ENCODE measurements around the gene PIGU.

The PIGU gene

GRCh38 chr20:34637245-34638038 lies 39.5 kb downstream of the PIGU start:
- no peak overlapping the region for H3K27ac ChIP-seq
- ChIA-PET POLR2A (ENCODE audit: low non-redundant PET) (no interaction called here), CTCF (interaction anchor here (0.6 to 0.7 kb wide), 2 partner anchors 29 to 390 kb away, joined by 3 to 5 read pairs; no protein-coding TSS in a partner anchor)
- no peak for DNase-seq (ENCODE audit: low spot score)
- no peak for TF ChIP-seq CTCF (conservative IDR thresholded peaks at IDR 0.05; ENCODE audit: low read depth)

GRCh38 chr20:34636648-34637047 lies 40.2 kb downstream of the PIGU start:
- no peak for TF ChIP-seq CTCF (conservative IDR thresholded peaks at IDR 0.05; ENCODE audit: low read depth)
- DNase-seq (ENCODE audit: low spot score): no peak
- H3K27ac ChIP-seq: no peak overlapping the region
- ChIA-PET CTCF (interaction anchor here (0.6 kb wide), 1 partner anchor 103 kb away, joined by 5 read pairs; no protein-coding TSS in a partner anchor), POLR2A (ENCODE audit: low non-redundant PET) (no interaction called here)

GRCh38 chr20:34634392-34634791 lies 42.5 kb downstream of the PIGU start:
- no peak for TF ChIP-seq CTCF (conservative IDR thresholded peaks at IDR 0.05; ENCODE audit: low read depth)
- ChIA-PET POLR2A (ENCODE audit: low non-redundant PET) (no interaction called here), CTCF (interaction anchor here (1.7 kb wide), 1 partner anchor 13 kb away, joined by 4 read pairs; no protein-coding TSS in a partner anchor)
- no peak overlapping the region for H3K27ac ChIP-seq
- DNase-seq (ENCODE audit: low spot score): no peak

- no peak for TF ChIP-seq CTCF (conservative IDR thresholded peaks at IDR 0.05; ENCODE audit: low read depth)
- no peak for DNase-seq (ENCODE audit: low spot score)
- H3K27ac ChIP-seq: no peak overlapping the region
- ChIA-PET POLR2A (ENCODE audit: low non-redundant PET) (interaction anchor here (0.6 kb wide), 1 partner anchor 998 kb away, joined by 3 read pairs; no protein-coding TSS in a partner anchor), CTCF (interaction anchor here (0.6 to 0.7 kb wide), 3 partner anchors 29 to 159 kb away, joined by 3 read pairs; no protein-coding TSS in a partner anchor)
Measured at GRCh38 chr20:34632870-34633452, 43.9 kb downstream of the PIGU start.

- DNase-seq (ENCODE audit: low spot score): no peak
- H3K27ac ChIP-seq: no peak overlapping the region
- ChIA-PET POLR2A (ENCODE audit: low non-redundant PET) (no interaction called here), CTCF (interaction anchor here (0.6 kb wide), 1 partner anchor 124 kb away, joined by 3 read pairs; no protein-coding TSS in a partner anchor)
- no peak for TF ChIP-seq CTCF (conservative IDR thresholded peaks at IDR 0.05; ENCODE audit: low read depth)
Measured at GRCh38 chr20:34629904-34630303, 47.0 kb downstream of the PIGU start.

GRCh38 chr20:34629342-34629741 lies 47.5 kb downstream of the PIGU start:
- TF ChIP-seq CTCF (conservative IDR thresholded peaks at IDR 0.05; ENCODE audit: low read depth): no peak
- H3K27ac ChIP-seq: no peak overlapping the region
- POLR2A ChIA-PET (ENCODE audit: low non-redundant PET): no interaction called here
- CTCF ChIA-PET: interaction anchor here (0.7 to 0.9 kb wide), 2 partner anchors 49 to 61 kb away, joined by 3 read pairs; no protein-coding TSS in a partner anchor
- DNase-seq (ENCODE audit: low spot score): no peak

Measured in RWPE1 (cell line).